HEK293 (cell line): ENCODE measurements around the gene KIF22.

Source experiments
- CTCF ChIP-seq: fragments of 450-650 bp; formaldehyde crosslinking; IDR thresholded peaks from 2 replicates; pipeline ENCODE4 v1.5.1; 2016; ENCODE audit warnings: missing biosample characterization, missing genetic modification characterization
- EGR2 ChIP-seq: fragments of 450-650 bp; formaldehyde crosslinking; IDR thresholded peaks from 2 replicates; pipeline ENCODE4 v1.5.1; 2016; ENCODE audit warnings: low read depth, missing biosample characterization, missing genetic modification characterization
- KLF16 ChIP-seq: fragments of 450-650 bp; formaldehyde crosslinking; IDR thresholded peaks from 2 replicates; pipeline ENCODE4 v1.5.1; 2017; ENCODE audit warnings: missing biosample characterization, missing genetic modification characterization
- YY1 ChIP-seq: fragments of 450-650 bp; formaldehyde crosslinking; IDR thresholded peaks from 2 replicates; pipeline ENCODE4 v1.5.1; 2018; ENCODE audit warnings: missing biosample characterization, missing genetic modification characterization
- ZBTB1 ChIP-seq: fragments of 450-650 bp; formaldehyde crosslinking; IDR thresholded peaks from 2 replicates; pipeline ENCODE4 v1.5.1; 2016; ENCODE audit warnings: missing biosample characterization, missing genetic modification characterization
- ZBTB49 ChIP-seq: fragments of 450-650 bp; formaldehyde crosslinking; IDR thresholded peaks from 2 replicates; pipeline ENCODE4 v1.5.1; 2016; ENCODE audit warnings: missing biosample characterization, missing genetic modification characterization, low read depth
- ZFHX2 ChIP-seq: fragments of 450-650 bp; formaldehyde crosslinking; conservative IDR thresholded peaks from 2 replicates; pipeline ENCODE4 v1.5.1; 2016; ENCODE audit warnings: missing biosample characterization, missing genetic modification characterization
- ZNF292 ChIP-seq: fragments of 450-650 bp; formaldehyde crosslinking; IDR thresholded peaks from 2 replicates; pipeline ENCODE4 v1.5.1; 2016; ENCODE audit warnings: low read depth, missing biosample characterization, missing genetic modification characterization, borderline replicate concordance
- ZNF398 ChIP-seq: fragments of 450-650 bp; formaldehyde crosslinking; IDR thresholded peaks from 2 replicates; pipeline ENCODE4 v1.5.1; 2017; ENCODE audit warnings: missing biosample characterization, missing genetic modification characterization
- ZNF670 ChIP-seq: fragments of 450-650 bp; formaldehyde crosslinking; IDR thresholded peaks from 2 replicates; pipeline ENCODE4 v1.5.1; 2016; ENCODE audit warnings: missing biosample characterization, missing genetic modification characterization, low read depth

GRCh38 chr16:29824589-29825144 is 34.1 kb downstream of the KIF22 start:
- TF ChIP-seq YY1 (tag by site-specific recombination): no peak
- TF ChIP-seq CTCF (tag by site-specific recombination): no peak
- no peak for TF ChIP-seq ZNF670 (tag by site-specific recombination)
- TF ChIP-seq ZBTB1 (tag by site-specific recombination): no peak
- TF ChIP-seq EGR2 (tag by site-specific recombination): no peak
- no peak for TF ChIP-seq ZFHX2
- TF ChIP-seq ZNF292 (tag by site-specific recombination): no peak
- TF ChIP-seq ZNF398 (tag by site-specific recombination): no peak
- TF ChIP-seq ZBTB49 (tag by site-specific recombination): no peak
- no peak for TF ChIP-seq KLF16 (tag by site-specific recombination)
